COLO829 (cell line): ENCODE data around the gene DNER.

ENCODE experiments used
- DNase-seq: peaks from one replicate; pipeline ENCODE4 v3.0.0; 2012; ENCODE audit warnings: low spot score

The DNER gene

GRCh38 chr2:229434187-229434586 is 280.2 kb downstream of the DNER start:
- no peak for DNase-seq

GRCh38 chr2:229433351-229433750 is 281.0 kb downstream of the DNER start:
- no peak for DNase-seq

GRCh38 chr2:229431327-229431954 is 282.9 kb downstream of the DNER start:
- DNase-seq, result peak; percentile 51

- DNase-seq, result no peak
Measured at GRCh38 chr2:229429589-229429988, 284.8 kb downstream of the DNER start.

GRCh38 chr2:229426464-229426863 is 287.9 kb downstream of the DNER start:
- DNase-seq, result no peak

- no peak for DNase-seq
Measured at GRCh38 chr2:229425598-229425997, 288.8 kb downstream of the DNER start.

- DNase-seq, result no peak
Measured at GRCh38 chr2:229422063-229422462, 292.3 kb downstream of the DNER start.

- no peak for DNase-seq
Measured at GRCh38 chr2:229419158-229419557, 295.2 kb downstream of the DNER start.

- DNase-seq, result no peak
Measured at GRCh38 chr2:229417916-229418315, 296.4 kb downstream of the DNER start.

GRCh38 chr2:229417176-229417575 is 297.2 kb downstream of the DNER start:
- no peak for DNase-seq

GRCh38 chr2:229416116-229416694 is 298.1 kb downstream of the DNER start:
- DNase-seq, result no peak

GRCh38 chr2:229414631-229415030 is 299.7 kb downstream of the DNER start:
- DNase-seq, result no peak

GRCh38 chr2:229412686-229413085 is 301.7 kb downstream of the DNER start:
- DNase-seq, result no peak

GRCh38 chr2:229410946-229411345 is 303.4 kb downstream of the DNER start:
- no peak for DNase-seq

- DNase-seq, result no peak
Measured at GRCh38 chr2:229410264-229410663, 304.1 kb downstream of the DNER start.

GRCh38 chr2:229409751-229410181 is 304.6 kb downstream of the DNER start:
- DNase-seq, result no peak

- no peak for DNase-seq
Measured at GRCh38 chr2:229408962-229409361, 305.4 kb downstream of the DNER start.

- peak; percentile 84 for DNase-seq
Measured at GRCh38 chr2:229408356-229408755, 306.0 kb downstream of the DNER start.

- DNase-seq, result peak; percentile 93
Measured at GRCh38 chr2:229407170-229407569, 307.2 kb downstream of the DNER start.

GRCh38 chr2:229405796-229406195 is 308.6 kb downstream of the DNER start:
- no peak for DNase-seq

GRCh38 chr2:229403296-229403695 is 311.1 kb downstream of the DNER start:
- peak; percentile 82 for DNase-seq

- no peak for DNase-seq
Measured at GRCh38 chr2:229401171-229401865, 313.0 kb downstream of the DNER start.

- no peak for DNase-seq
Measured at GRCh38 chr2:229393926-229394325, 320.4 kb downstream of the DNER start.
